HCT116 (cell line): ENCODE data around the gene RTL10.

ENCODE experiments used
- CBX3 ChIP-seq: IDR thresholded peaks from 2 replicates; pipeline ENCODE4 v1.6.1; 2012; ENCODE audit warnings: low read depth
- EGR1 ChIP-seq: IDR thresholded peaks from 2 replicates; pipeline ENCODE4 v1.6.1; 2012; ENCODE audit warnings: low read depth
- EZH2 ChIP-seq: fragments of 200-600 bp; sonication (generic); IDR thresholded peaks from 2 replicates; pipeline ENCODE4 v1.6.1; 2017; ENCODE audit warnings: antibody characterized with exemption, mixed run types
- POLR2A ChIP-seq: IDR thresholded peaks from 2 replicates; pipeline ENCODE4 v1.7.0; 2011; ENCODE audit warnings: borderline replicate concordance; ENCODE audit not compliant: insufficient read depth, insufficient read length; ENCODE audit errors: extremely low read depth
- SIN3A ChIP-seq: IDR thresholded peaks from 2 replicates; pipeline ENCODE4 v1.6.1; 2012; ENCODE audit warnings: low read depth
- YY1 ChIP-seq: IDR thresholded peaks from 2 replicates; pipeline ENCODE4 v1.6.1; 2011; ENCODE audit warnings: low read length, low read depth, moderate library complexity, mild to moderate bottlenecking; ENCODE audit not compliant: insufficient replicate concordance; ENCODE audit errors: extremely low read depth
- TF ChIP-seq, protein P1 (sequence below), 3 experiments: fragments of 200-600 bp in 1 of 3; sonication (generic) in 1 of 3; IDR thresholded peaks in 2 of 3; conservative IDR thresholded peaks in 1 of 3; 2 replicates each; pipeline ENCODE4 v1.5.1; 2012 to 2017; ENCODE audit warnings: low read depth in 2 of 3, low read length in 2 of 3, antibody characterized with exemption in 1 of 3, borderline replicate concordance in 1 of 3, control low read depth in 1 of 3, mild to moderate bottlenecking in 1 of 3, mixed read lengths in 1 of 3, mixed run types in 1 of 3, moderate library complexity in 1 of 3; ENCODE audit not compliant: insufficient read depth in 1 of 3

GRCh38 chr22:19849835-19850762 is 4.6 kb downstream of the RTL10 start:
- TF ChIP-seq, protein P1, sequence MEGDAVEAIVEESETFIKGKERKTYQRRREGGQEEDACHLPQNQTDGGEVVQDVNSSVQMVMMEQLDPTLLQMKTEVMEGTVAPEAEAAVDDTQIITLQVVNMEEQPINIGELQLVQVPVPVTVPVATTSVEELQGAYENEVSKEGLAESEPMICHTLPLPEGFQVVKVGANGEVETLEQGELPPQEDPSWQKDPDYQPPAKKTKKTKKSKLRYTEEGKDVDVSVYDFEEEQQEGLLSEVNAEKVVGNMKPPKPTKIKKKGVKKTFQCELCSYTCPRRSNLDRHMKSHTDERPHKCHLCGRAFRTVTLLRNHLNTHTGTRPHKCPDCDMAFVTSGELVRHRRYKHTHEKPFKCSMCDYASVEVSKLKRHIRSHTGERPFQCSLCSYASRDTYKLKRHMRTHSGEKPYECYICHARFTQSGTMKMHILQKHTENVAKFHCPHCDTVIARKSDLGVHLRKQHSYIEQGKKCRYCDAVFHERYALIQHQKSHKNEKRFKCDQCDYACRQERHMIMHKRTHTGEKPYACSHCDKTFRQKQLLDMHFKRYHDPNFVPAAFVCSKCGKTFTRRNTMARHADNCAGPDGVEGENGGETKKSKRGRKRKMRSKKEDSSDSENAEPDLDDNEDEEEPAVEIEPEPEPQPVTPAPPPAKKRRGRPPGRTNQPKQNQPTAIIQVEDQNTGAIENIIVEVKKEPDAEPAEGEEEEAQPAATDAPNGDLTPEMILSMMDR (IDR thresholded peaks at IDR 0.05 in 2 of 3, conservative IDR thresholded peaks at IDR 0.05 in 1 of 3; ENCODE audit: borderline replicate concordance in 1 of 3, insufficient read depth in 1 of 3, low read depth in 2 of 3, low read length in 2 of 3): no peak
- TF ChIP-seq EZH2 (no peak), SIN3A (0 out of 2 replicates have a peak, but pooled peaks have one; percentile 23), POLR2A (no peak), CBX3 (no peak; the same call in 1 of the 2 replicates), YY1 (no peak), EGR1 (no peak)
